Esophagus muscularis mucosa (tissue), 4 donors: Measurements from ENCODE around the gene RHD. TPM values are rescaled to one million over a fixed set of nuclear protein-coding genes. Genes with fewer than 3 reads are reported as not detected.

ENCODE experiments used
- DNase-seq: peaks from one replicate; pipeline ENCODE4 v3.0.0-alpha.2; 2017; ENCODE audit errors: extremely low spot score
- H3K27ac ChIP-seq, 4 donors: fragments of 200-600 bp; sonication (generic); replicated peaks in 1 of 4; 1 replicate in 3 of 4; 2 replicates in 1 of 4; pipeline ENCODE4 v1.5.1; 2016 to 2019; ENCODE audit warnings: mild to moderate bottlenecking in 1 of 4
- H3K27me3 ChIP-seq, 4 donors: fragments of 200-600 bp; sonication (generic); one replicate each; pipeline versions ENCODE4 v1.5.1 to v1.6.0; 2016 to 2019
- H3K36me3 ChIP-seq, 4 donors: fragments of 200-600 bp; sonication (generic); one replicate each; pipeline ENCODE4 v1.5.1; 2016 to 2019
- H3K4me1 ChIP-seq, 4 donors: fragments of 200-600 bp; sonication (generic); one replicate each; pipeline ENCODE4 v1.5.1; 2016 to 2019
- H3K4me3 ChIP-seq, 4 donors: fragments of 200-600 bp; sonication (generic); 1 replicate in 2 of 4; 2 replicates in 2 of 4; pipeline ENCODE4 v1.5.1; 2016 to 2019; ENCODE audit warnings: mild to moderate bottlenecking in 4 of 4, moderate library complexity in 1 of 4
- H3K9me3 ChIP-seq, 4 donors: fragments of 200-600 bp; sonication (generic); 1 replicate in 3 of 4; 2 replicates in 1 of 4; pipeline ENCODE4 v1.5.1; 2016 to 2019
- EP300 ChIP-seq: sonication (generic); formaldehyde crosslinking; IDR thresholded peaks from one replicate; pipeline ENCODE4 v1.6.1; 2017; ENCODE audit warnings: antibody characterized with exemption
- POLR2A ChIP-seq: fragments of 450-650 bp; IDR thresholded peaks from one replicate; pipeline ENCODE4 v1.6.1; 2017; ENCODE audit warnings: antibody characterized with exemption, moderate library complexity, mild to moderate bottlenecking, low read depth
- POLR2AphosphoS5 ChIP-seq, 2 donors: sonication (generic); formaldehyde crosslinking; IDR thresholded peaks; one replicate each; pipeline ENCODE4 v1.6.1; 2017; ENCODE audit warnings: antibody characterized with exemption in 2 of 2
- WGBS: methylation state at CpG from one replicate; pipeline ENCODE4 v1.1.5; 2018; 5-methylcytosine and 5-hydroxymethylcytosine counted together
- intact Hi-C: fragments of 100-400 bp; cut with DNase I; formaldehyde crosslinking; loops from one replicate; pipeline ENCODE4 v1.15.1; 2023
- total RNA-seq, 4 donors: library from RNA; depleted of rRNA; stranded (reverse); fragments of >200 nt; gene quantifications; one replicate each; pipeline versions ENCODE4 v1.1.0 to v1.2.1, GENCODE V29; 2016
- TF ChIP-seq, protein P1 (sequence below), 3 experiments: fragments of 200-600 bp in 2 of 3; fragments of 450-650 bp in 1 of 3; sonication (generic) in 2 of 3; IDR thresholded peaks; one replicate each; pipeline ENCODE4 v1.5.1; 2017 to 2019; ENCODE audit warnings: antibody characterized with exemption in 3 of 3, mild to moderate bottlenecking in 2 of 3, moderate library complexity in 1 of 3

RHD gene
- total RNA-seq, 4 donors from 2014 or later, result not detected

DNA sequence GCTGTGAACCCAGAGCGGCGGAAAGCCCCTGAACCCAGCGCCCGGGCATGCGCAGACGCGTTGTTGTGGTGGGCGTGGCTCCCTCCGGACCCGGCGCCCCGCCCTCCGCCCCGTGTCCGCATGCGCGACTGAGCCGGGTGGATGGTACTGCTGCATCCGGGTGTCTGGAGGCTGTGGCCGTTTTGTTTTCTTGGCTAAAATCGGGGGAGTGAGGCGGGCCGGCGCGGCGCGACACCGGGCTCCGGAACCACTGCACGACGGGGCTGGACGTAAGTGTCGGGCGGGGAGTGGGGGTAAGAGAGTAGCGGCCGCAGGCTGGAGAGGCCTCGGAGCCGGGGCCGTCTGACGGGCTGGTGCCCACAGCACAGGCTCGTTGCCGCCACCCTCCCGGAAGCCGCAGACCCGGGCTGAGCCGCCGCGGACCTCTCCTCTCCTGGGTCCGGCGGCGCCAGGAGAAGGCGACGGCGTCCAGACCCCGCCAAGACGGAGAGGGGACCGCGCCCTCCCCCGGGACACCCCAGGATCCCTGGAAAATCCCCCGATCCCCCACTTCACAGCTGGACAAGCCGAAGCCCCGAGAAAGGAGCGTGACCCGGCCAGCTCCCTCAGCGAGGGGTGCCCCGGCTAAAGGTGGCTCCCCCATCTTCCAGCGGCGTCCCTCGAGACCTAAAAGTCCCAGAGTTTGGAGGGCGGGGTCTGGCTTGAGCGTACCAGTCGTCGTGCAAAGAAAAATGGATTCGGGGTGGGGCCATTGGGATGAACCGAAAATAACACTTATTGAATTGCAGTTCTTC lies 66.1 kb downstream of the RHD start, which contains the start of gene TMEM50A:
TMEM50A (plus strand) TSS at position 147 of the 794 bp plus-strand sequence. CDS start 2,153 bp downstream, outside the sequence.
- H3K4me1 ChIP-seq, result peaks cover 18 to 35% (median 31%) of the 10 kb centered on the region in 4 donors
- H3K27ac ChIP-seq, result peak within 1 kb of the TSS; percentile 93 to 99 (median 96)
- peak; percentile 97 for DNase-seq
- H3K9me3 ChIP-seq, result no peaks in the 10 kb centered on the region
- WGBS, result under 1% methylated on average over 9 of the region's 75 CpGs
- H3K4me3 ChIP-seq, result peak within 1 kb of the TSS; percentile 71 to 97 (median 84)
- H3K27me3 ChIP-seq, result no peaks in the 10 kb centered on the region
- TF ChIP-seq POLR2AphosphoS5 (IDR thresholded peaks at IDR 0.05), result peak; percentile 92 to 93
- no peak for TF ChIP-seq EP300
- peak; percentile 56 for TF ChIP-seq POLR2A
- TF ChIP-seq, protein P1, sequence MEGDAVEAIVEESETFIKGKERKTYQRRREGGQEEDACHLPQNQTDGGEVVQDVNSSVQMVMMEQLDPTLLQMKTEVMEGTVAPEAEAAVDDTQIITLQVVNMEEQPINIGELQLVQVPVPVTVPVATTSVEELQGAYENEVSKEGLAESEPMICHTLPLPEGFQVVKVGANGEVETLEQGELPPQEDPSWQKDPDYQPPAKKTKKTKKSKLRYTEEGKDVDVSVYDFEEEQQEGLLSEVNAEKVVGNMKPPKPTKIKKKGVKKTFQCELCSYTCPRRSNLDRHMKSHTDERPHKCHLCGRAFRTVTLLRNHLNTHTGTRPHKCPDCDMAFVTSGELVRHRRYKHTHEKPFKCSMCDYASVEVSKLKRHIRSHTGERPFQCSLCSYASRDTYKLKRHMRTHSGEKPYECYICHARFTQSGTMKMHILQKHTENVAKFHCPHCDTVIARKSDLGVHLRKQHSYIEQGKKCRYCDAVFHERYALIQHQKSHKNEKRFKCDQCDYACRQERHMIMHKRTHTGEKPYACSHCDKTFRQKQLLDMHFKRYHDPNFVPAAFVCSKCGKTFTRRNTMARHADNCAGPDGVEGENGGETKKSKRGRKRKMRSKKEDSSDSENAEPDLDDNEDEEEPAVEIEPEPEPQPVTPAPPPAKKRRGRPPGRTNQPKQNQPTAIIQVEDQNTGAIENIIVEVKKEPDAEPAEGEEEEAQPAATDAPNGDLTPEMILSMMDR (IDR thresholded peaks at IDR 0.05), result no peak
- intact Hi-C loops, result loop anchor here (5.0 kb wide), 1 partner anchor 91 kb away; the partner anchor contains the start of gene RSRP1
- H3K36me3 ChIP-seq, result peaks cover 0 to 7% (median 3%) of the 10 kb centered on the region in 4 donors

DNA sequence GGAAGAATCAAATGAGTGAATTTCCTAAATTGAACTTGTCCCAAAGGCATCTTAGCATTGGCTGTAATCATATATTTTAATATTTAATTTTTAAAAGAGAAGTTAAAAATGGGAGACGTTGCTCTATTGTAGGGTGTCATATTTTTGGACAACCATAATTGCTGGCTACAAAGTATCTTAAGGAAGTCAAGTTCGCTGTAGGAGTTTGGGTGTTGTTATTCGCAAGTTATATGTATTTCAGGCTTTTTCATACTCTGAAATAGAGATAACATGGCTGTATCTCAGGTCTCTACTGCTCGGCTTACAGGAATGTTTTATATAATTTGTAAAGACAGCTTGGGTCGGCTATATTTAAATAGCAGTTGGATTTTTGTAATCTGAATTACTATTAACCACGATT lies 66.7 kb downstream of the RHD start:
- peaks cover 18 to 35% (median 31%) of the 10 kb centered on the region in 4 donors for H3K4me1 ChIP-seq
- no peaks in the 10 kb centered on the region for H3K27me3 ChIP-seq
- WGBS, result 1% methylated on average over 6 of the region's 6 CpGs
- no peaks in the 10 kb centered on the region for H3K9me3 ChIP-seq
- peak overlapping the region; percentile 93 to 99 (median 96) for H3K27ac ChIP-seq
- H3K36me3 ChIP-seq, result peaks cover 0 to 13% (median 6%) of the 10 kb centered on the region in 4 donors
- intact Hi-C loops, result loop anchor here (5.0 kb wide), 1 partner anchor 92 kb away; the partner anchor contains the start of gene RSRP1
- DNase-seq, result no peak
- peak overlapping the region; percentile 71 to 97 (median 84) for H3K4me3 ChIP-seq
- TF ChIP-seq, protein P1 (IDR thresholded peaks at IDR 0.05), result no peak
- TF ChIP-seq EP300 (no peak), POLR2AphosphoS5 (IDR thresholded peaks at IDR 0.05) (no peak), POLR2A (no peak)

DNA sequence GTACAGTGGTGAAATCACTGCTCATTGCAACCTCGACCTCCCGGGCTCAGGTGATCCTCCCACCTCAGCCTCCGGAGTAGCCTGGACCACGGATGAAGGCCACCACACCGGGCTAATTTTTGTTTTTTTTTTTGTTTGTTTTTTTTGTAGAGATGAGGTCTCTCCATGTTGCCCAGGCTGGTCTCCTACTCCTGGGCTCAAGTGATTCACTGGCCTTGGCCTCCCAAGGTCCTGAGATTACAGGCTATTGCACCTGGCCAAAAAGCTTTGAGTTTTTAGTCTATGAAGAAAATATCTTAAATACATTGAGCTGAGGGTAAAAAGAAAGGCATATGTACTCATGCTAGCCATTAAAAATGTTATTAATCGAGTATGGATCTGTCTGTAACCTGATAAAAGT lies 69.4 kb downstream of the RHD start:
- peaks cover 5 to 39% (median 22%) of the 10 kb centered on the region in 4 donors for H3K36me3 ChIP-seq
- intact Hi-C loops, result no loop called here
- no peaks in the 10 kb centered on the region for H3K27me3 ChIP-seq

DNA sequence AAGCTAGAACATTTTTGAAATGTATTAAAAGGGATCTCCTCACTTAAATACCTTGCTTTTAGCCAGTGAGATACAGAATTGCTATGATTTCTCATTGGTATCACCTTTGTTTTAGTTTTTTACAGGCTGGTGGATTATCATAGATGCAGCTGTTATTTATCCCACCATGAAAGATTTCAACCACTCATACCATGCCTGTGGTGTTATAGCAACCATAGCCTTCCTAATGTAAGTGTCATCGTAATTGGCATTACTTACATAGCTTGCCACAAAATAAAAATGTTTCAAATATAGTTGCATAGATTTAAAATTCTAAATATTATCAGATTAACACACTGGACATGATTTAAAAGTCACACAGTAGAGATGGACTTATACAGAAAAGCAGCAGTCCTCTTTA lies 70.5 kb downstream of the RHD start:
- no peaks in the 10 kb centered on the region for H3K27me3 ChIP-seq
- H3K9me3 ChIP-seq, result no peaks in the 10 kb centered on the region
- no peak overlapping the region for H3K27ac ChIP-seq
- H3K36me3 ChIP-seq, result peaks cover 5 to 50% (median 27%) of the 10 kb centered on the region in 4 donors
- DNase-seq, result no peak
- 97% methylated on average over 1 of the region's 1 CpG for WGBS
- no peak overlapping the region for H3K4me3 ChIP-seq
- TF ChIP-seq POLR2AphosphoS5 (IDR thresholded peaks at IDR 0.05), result no peak
- no peak for TF ChIP-seq POLR2A
- no peak for TF ChIP-seq EP300
- TF ChIP-seq, protein P1 (IDR thresholded peaks at IDR 0.05), result no peak
- intact Hi-C loops, result no loop called here
- H3K4me1 ChIP-seq, result peaks cover 18 to 31% (median 29%) of the 10 kb centered on the region in 4 donors

More for the DNA sequence above, 69.4 kb downstream of the RHD start:
- peaks cover 18 to 31% (median 29%) of the 10 kb centered on the region in 4 donors for H3K4me1 ChIP-seq
- WGBS, result 80% methylated on average over 6 of the region's 6 CpGs
- no peak for DNase-seq
- TF ChIP-seq, protein P1 (IDR thresholded peaks at IDR 0.05), result no peak
- TF ChIP-seq POLR2AphosphoS5 (IDR thresholded peaks at IDR 0.05), result no peak
- no peak for TF ChIP-seq POLR2A
- no peak for TF ChIP-seq EP300
- H3K27ac ChIP-seq, result no peak overlapping the region
- H3K4me3 ChIP-seq, result no peak overlapping the region
- no peaks in the 10 kb centered on the region for H3K9me3 ChIP-seq
